T-helper 1 cell (primary cell): ENCODE results near the gene TMEM179.
"Not testable (repeated sequence)": the region's sequence is repeated elsewhere in the genome, so short reads cannot be mapped to it uniquely, and the experiment has no call there.

Source experiments
- DNase-seq, 5 donors: peaks; one replicate each; pipeline ENCODE4 v3.0.0-alpha.2; 2012 to 2020
- total RNA-seq, 4 donors: gene quantifications; one replicate each; lab custom pipeline; 2026; lab: John Stamatoyannopoulos, UW

The TMEM179 gene
- total RNA-seq, result 0 to 0.08 (median 0) reads per million in 4 donors

GRCh38 chr14:104604458-104605449 lies at the start of gene TMEM179:
Gene TMEM179 (minus strand): TSS chr14:104604772. CDS start chr14:104604741, 31 bp downstream.
- no peak for DNase-seq

DNA sequence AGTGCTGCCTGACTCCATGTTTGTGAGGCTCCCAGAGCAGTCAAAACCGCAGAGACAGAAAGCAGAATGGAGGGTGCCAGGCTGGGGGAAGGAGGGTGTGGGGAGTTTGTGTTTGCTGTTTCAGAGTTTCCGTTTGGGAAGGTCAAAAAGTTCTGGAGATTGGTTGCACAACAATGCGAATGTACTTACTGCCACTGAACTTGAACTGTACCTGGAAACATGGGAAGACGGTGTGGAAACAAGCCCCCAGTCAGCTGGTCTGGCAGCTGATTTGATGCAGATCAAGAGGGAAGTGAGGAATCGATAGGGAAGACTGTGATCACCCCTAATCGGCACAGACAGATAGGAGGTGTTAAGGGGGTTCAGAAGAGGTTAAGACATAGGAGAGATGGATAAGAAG lies 49.5 kb upstream of the TMEM179 start:
- DNase-seq, result no peak

DNA sequence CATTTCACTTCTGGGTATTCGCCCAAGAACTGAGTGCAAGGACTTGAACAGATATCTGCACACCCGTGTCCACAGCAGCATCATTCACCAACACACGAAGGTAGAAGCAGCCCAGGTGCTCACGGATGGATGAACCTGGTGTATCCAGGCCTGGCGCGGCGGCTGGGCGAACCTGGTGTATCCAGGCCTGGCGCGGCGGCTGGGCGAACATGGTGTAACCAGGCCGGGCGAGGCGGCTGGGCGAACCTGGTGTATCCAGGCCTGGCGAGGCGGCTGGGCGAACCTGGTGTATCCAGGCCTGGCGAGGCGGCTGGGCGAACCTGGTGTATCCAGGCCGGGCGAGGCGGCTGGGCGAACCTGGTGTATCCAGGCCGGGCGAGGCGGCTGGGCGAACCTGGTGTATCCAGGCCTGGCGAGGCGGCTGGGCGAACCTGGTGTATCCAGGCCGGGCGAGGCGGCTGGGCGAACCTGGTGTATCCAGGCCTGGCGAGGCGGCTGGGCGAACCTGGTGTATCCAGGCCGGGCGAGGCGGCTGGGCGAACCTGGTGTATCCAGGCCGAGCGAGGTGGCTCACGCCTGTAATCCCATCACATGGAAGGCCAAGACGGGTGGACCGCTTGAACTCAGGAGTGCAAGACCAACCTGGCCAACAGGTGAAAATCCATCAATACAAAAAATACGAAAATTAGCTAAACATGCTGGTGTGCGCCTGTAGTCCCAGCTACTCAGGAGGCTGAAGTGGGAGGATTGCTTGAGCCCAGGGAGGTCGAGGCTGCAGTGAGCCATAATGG lies 48.8 kb upstream of the TMEM179 start:
- DNase-seq, result not testable (repeated sequence)

- DNase-seq, result no peak
These were observed 47.8 kb upstream of the TMEM179 start for GRCh38 chr14:104652386-104652785.

GRCh38 chr14:104651876-104652260 lies 47.3 kb upstream of the TMEM179 start:
- no peak for DNase-seq

DNA sequence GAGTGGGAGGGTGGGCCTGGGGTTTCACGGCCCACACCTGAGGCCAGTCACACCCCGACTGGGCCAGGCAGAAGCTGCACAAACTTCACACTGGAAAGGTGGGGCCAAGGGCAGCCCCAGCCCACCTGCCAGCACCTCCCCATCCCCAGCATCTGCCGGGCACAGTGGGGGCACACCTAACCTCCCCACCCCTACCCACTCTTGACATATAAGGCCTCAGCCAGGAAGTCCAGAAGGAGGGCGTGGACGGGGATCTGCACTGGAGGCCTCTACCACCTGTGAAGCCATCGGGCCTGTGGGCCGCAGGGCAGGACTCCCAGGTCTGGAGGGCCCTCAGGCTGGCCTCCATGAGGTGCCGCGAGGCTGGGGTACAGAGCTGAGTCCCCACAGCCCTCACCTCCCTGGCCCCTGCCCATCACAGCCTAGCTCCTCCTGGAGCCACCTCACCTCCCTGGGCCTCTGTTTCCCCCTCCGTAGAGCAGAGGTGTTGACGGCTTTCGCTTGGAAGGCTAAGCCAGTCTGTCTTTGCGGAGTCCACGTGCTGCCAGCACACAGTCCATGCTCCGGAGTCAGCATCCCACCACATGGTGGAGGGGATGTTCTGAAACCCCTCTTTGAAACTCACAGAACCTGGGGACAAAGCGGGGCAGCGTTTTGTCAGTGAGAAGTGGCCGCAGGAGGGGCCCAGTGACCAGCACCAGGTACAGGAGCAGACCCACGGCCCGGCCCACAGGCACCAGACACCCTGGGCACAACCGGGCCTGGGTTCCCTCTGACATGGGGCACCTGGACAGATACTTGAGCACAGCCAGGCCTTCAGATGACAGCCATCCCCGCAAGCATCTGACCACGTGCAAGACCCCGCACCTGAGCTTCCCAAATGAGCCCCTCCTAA lies 46.7 kb upstream of the TMEM179 start:
- no peak for DNase-seq

- peak in 4 of 5 donors; percentile 37 to 52 (median 47) for DNase-seq
These were observed 45.7 kb upstream of the TMEM179 start for GRCh38 chr14:104650057-104650980.

DNA sequence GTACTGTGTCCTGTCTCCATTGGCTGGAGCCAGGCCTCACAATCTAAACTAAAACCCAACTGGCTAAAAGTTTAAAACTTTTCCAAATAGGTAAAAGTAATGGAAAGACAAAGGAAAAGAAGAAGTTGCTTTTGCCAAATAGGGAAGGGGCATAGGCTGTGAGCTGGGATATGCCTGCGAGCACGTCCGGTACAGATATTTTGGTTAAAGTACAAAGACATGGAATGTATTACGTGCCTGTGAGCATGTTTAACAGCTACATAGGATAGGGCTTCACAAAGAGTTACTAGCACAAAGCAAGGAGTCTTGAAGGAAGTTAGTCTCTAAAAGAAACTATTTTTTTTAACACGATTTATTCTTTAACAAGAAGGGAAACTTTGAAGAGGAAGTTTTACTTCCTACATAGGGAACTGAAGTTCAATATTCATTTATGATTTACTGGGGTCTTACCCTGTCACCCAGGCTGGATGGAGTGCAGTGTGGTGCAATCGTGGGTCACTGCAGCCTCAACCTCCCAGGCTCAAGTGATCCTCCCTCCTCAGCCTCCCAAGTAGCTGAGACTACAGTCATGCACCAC lies 43.0 kb upstream of the TMEM179 start:
- DNase-seq, result no peak

DNA sequence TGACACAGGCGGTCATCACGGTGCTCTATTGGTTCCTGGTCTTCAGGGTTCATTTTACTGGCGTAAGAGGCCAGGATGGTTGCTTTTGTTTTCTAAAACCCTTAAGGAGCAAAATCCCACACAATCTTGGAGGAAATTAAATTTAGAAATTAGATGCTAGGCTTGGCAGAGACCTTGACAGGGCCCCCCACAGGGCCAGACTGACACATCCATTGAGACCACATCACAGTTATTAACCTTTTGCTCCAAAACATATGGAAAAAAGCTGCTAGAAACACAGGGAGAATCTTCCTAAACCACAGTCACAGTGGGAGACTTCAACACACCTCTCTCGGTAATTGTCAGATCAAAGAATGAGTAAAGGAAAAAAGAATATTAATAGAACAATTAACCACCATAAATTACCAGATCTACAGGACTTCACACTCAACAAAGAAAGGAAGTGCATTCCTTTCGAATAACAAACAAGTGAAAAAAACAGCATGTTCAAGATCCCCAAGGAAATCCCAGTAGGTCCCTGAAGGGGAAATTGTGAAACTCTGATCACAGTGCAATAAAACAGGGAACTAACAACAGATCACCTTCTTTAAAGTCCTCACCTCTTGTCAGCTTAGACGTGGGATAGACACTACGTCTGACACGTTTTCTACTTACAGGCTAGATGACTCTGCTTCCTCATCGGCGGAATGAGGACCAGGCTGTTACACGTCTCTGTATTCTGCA lies 40.2 kb upstream of the TMEM179 start:
- no peak for DNase-seq

GRCh38 chr14:104644091-104644635 lies 39.6 kb upstream of the TMEM179 start:
- DNase-seq, result no peak

DNA sequence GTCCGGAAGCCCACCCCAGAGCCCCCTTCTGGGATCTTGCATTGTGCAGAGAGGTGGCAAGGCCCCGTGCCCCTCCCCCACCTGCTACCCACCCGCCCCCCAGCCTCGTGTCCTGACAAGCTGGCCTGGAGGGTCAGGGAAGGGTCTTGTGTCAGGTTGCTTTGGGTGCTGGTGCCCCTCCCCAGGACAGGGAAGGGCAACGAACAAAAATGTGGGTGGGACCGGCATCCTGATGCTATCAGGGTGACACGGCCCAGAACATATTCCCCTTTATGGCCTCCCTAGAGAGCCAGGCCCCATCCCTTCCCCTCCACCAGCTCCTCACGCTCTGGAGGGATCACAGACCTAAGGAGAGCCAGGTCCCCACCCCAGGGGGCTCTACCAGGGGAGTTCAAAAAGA lies 38.7 kb upstream of the TMEM179 start:
- DNase-seq, result no peak

- no peak for DNase-seq
These were observed 37.9 kb upstream of the TMEM179 start for GRCh38 chr14:104642540-104642868.

- DNase-seq, result no peak
These were observed 37.4 kb upstream of the TMEM179 start for GRCh38 chr14:104641753-104642539.

GRCh38 chr14:104640681-104641080 lies 36.1 kb upstream of the TMEM179 start:
- DNase-seq, result no peak

- DNase-seq, result peak in 3 of 5 donors; percentile 16 to 38 (median 28)
These were observed 35.4 kb upstream of the TMEM179 start for GRCh38 chr14:104639885-104640548.

DNA sequence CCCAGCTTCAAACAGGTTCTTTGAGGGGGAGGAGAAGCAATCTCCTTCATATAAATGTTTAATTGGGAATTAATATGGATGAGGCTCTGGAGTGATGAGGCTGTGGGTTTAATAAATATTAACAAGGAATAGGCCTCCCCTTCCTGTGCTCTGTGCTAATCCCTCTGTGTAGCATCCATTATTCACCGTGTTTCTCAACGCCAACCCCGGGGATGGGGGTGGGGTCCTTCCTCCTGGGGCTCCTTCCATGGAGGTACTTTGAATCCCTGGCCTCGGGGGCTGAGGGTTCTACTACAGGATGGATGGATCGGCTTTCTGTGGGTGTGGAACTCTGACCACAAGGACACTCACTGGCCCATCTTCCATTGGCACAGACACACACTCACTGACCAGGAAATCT lies 34.9 kb upstream of the TMEM179 start:
- DNase-seq, result no peak

GRCh38 chr14:104638927-104639450 lies 34.4 kb upstream of the TMEM179 start:
- no peak for DNase-seq

GRCh38 chr14:104638190-104638589 lies 33.6 kb upstream of the TMEM179 start:
- DNase-seq, result no peak
